Bone marrow (tissue), 2 donors: ENCODE data around the gene EPPIN.
"Not testable (repeated sequence)": the region's sequence is repeated elsewhere in the genome, so short reads cannot be mapped to it uniquely, and the experiment has no call there.

ENCODE experiments used
- DNase-seq, 2 donors: peaks; one replicate each; lab custom pipeline; 2025; lab: John Stamatoyannopoulos, UW

The EPPIN gene

GRCh38 chr20:45547206-45547770 is at the start of gene EPPIN:
Gene EPPIN, minus strand, starts transcription at chr20:45547401. Its CDS starts 44 bp downstream, at chr20:45547357.
- no peak for DNase-seq

- DNase-seq, result no peak
Observed at GRCh38 chr20:45595235-45595634, 48.0 kb upstream of the EPPIN start.

- no peak for DNase-seq
Observed at GRCh38 chr20:45593498-45593897, 46.3 kb upstream of the EPPIN start.

- DNase-seq, result peak in 1 of 2 donors; percentile 41
Observed at GRCh38 chr20:45592574-45593189, 45.5 kb upstream of the EPPIN start.

GRCh38 chr20:45589725-45590124 is 42.5 kb upstream of the EPPIN start:
- DNase-seq, result no peak

GRCh38 chr20:45588800-45589199 is 41.6 kb upstream of the EPPIN start:
- no peak for DNase-seq

- not testable (repeated sequence) for DNase-seq
Observed at GRCh38 chr20:45585986-45586385, 38.8 kb upstream of the EPPIN start.

GRCh38 chr20:45584294-45584693 is 37.1 kb upstream of the EPPIN start:
- not testable (repeated sequence) for DNase-seq

- DNase-seq, result no peak
Observed at GRCh38 chr20:45583502-45583901, 36.3 kb upstream of the EPPIN start.

- no peak for DNase-seq
Observed at GRCh38 chr20:45581702-45582101, 34.5 kb upstream of the EPPIN start.

GRCh38 chr20:45579184-45579583 is 32.0 kb upstream of the EPPIN start, which contains the start of gene WFDC8:
Gene WFDC8, minus strand, starts transcription at chr20:45579284. Its CDS starts 37 bp downstream, at chr20:45579247.
- no peak for DNase-seq

- no peak for DNase-seq
Observed at GRCh38 chr20:45578231-45578630, 31.0 kb upstream of the EPPIN start.

GRCh38 chr20:45576995-45577394 is 29.8 kb upstream of the EPPIN start:
- no peak for DNase-seq

- no peak for DNase-seq
Observed at GRCh38 chr20:45575931-45576330, 28.7 kb upstream of the EPPIN start.

- not testable (repeated sequence) for DNase-seq
Observed at GRCh38 chr20:45569650-45570049, 22.4 kb upstream of the EPPIN start.

- no peak for DNase-seq
Observed at GRCh38 chr20:45564760-45565276, 17.6 kb upstream of the EPPIN start.

GRCh38 chr20:45555198-45555597 is 8.0 kb upstream of the EPPIN start:
- DNase-seq, result no peak

GRCh38 chr20:45552456-45552855 is 5.3 kb upstream of the EPPIN start:
- DNase-seq, result no peak

GRCh38 chr20:45550765-45551164 is 3.6 kb upstream of the EPPIN start:
- no peak for DNase-seq

GRCh38 chr20:45548410-45548809 is 1.2 kb upstream of the EPPIN start:
- no peak for DNase-seq

GRCh38 chr20:45545754-45546453 is 1.3 kb downstream of the EPPIN start:
- no peak for DNase-seq

GRCh38 chr20:45545351-45545750 is 1.9 kb downstream of the EPPIN start:
- no peak for DNase-seq

- no peak for DNase-seq
Observed at GRCh38 chr20:45539382-45539781, 7.8 kb downstream of the EPPIN start, which contains the start of gene WFDC6. Gene WFDC6, minus strand, starts transcription at chr20:45539482. Its CDS starts 75 bp downstream, at chr20:45539407.
